WTC11 (cell line): ENCODE data around the gene RTKN2. TPM values are rescaled to one million over a fixed set of nuclear protein-coding genes. Genes with fewer than 3 reads are reported as not detected.

Source experiments
- ATAC-seq: fragments of 200-7000 bp; cut with Tn5 transposase; 2 replicates; pipeline ENCODE4 v1.10.0; 2021; ENCODE audit warnings: mild to moderate bottlenecking, moderate library complexity
- CTCF ChIA-PET: fragments of 300-600 bp; sonication (Branson Sonifier 250); formaldehyde crosslinking; loops from one replicate; lab custom pipeline; 2021; ENCODE audit warnings: antibody characterized with exemption; lab: Charles Lee
- POLR2A ChIA-PET: fragments of 350-600 bp; sonication (Branson Sonifier 250); formaldehyde crosslinking; loops from one replicate; lab custom pipeline; 2021; ENCODE audit warnings: antibody characterized with exemption; lab: Charles Lee
- DNase-seq: peaks from one replicate; pipeline ENCODE4 v3.0.0; 2021; ENCODE audit warnings: low spot score
- H3K27ac Mint-ChIP-seq: 2 replicates; pipeline ENCODE4 v1.8.0; 2021; ENCODE audit warnings: mixed read lengths
- H3K27me3 Mint-ChIP-seq: 2 replicates; pipeline ENCODE4 v1.8.0; 2021; ENCODE audit warnings: low read depth, mild to moderate bottlenecking, moderate library complexity, mixed read lengths
- H3K36me3 Mint-ChIP-seq: 2 replicates; pipeline ENCODE4 v1.8.0; 2021; ENCODE audit warnings: mixed read lengths
- H3K4me1 Mint-ChIP-seq: 2 replicates; pipeline ENCODE4 v1.8.0; 2022; ENCODE audit warnings: mixed read lengths
- H3K4me3 Mint-ChIP-seq: 2 replicates; pipeline ENCODE4 v1.8.0; 2021; ENCODE audit warnings: mild to moderate bottlenecking, moderate library complexity, mixed read lengths
- H3K9me3 Mint-ChIP-seq: 2 replicates; pipeline ENCODE4 v1.8.0; 2021; ENCODE audit warnings: mixed read lengths
- CDX4 ChIP-seq: fragments of 250-450 bp; sonication (Bioruptor Pico); IDR thresholded peaks from 2 replicates; pipeline ENCODE4 v1.9.0; 2021; ENCODE audit warnings: moderate library complexity, mild to moderate bottlenecking, inconsistent platforms, borderline replicate concordance
- EMX1 ChIP-seq: fragments of 250-450 bp; sonication (Bioruptor Pico); IDR thresholded peaks from 2 replicates; pipeline ENCODE4 v1.8.0; 2021; ENCODE audit warnings: mild to moderate bottlenecking
- ERG ChIP-seq: fragments of 250-450 bp; sonication (Bioruptor Pico); IDR thresholded peaks from 2 replicates; pipeline ENCODE4 v1.8.0; 2021; ENCODE audit warnings: mild to moderate bottlenecking
- ETV6 ChIP-seq: sonication (generic); formaldehyde crosslinking; IDR thresholded peaks from 2 replicates; pipeline ENCODE4 v1.8.1; 2022; ENCODE audit warnings: mild to moderate bottlenecking, missing genetic modification reagents
- FOXP1 ChIP-seq: sonication (generic); formaldehyde crosslinking; IDR thresholded peaks from 2 replicates; pipeline ENCODE4 v1.8.0; 2022; ENCODE audit warnings: missing genetic modification reagents, mild to moderate bottlenecking, moderate library complexity, borderline replicate concordance
- GABPB1 ChIP-seq: sonication (generic); formaldehyde crosslinking; IDR thresholded peaks from 2 replicates; pipeline ENCODE4 v1.8.1; 2023; ENCODE audit warnings: mild to moderate bottlenecking, missing genetic modification reagents
- HMGA2 ChIP-seq: fragments of 250-450 bp; sonication (Bioruptor Pico); IDR thresholded peaks from 2 replicates; pipeline ENCODE4 v1.4.0; 2021; ENCODE audit warnings: mild to moderate bottlenecking, moderate library complexity
- IRF2 ChIP-seq: sonication (generic); formaldehyde crosslinking; IDR thresholded peaks from 2 replicates; pipeline ENCODE4 v1.8.0; 2022; ENCODE audit warnings: low read depth, missing genetic modification reagents, borderline replicate concordance
- JUN ChIP-seq: sonication (generic); formaldehyde crosslinking; IDR thresholded peaks from 2 replicates; pipeline ENCODE4 v1.8.0; 2023; ENCODE audit warnings: mild to moderate bottlenecking, missing genetic modification reagents
- MAX ChIP-seq: sonication (generic); formaldehyde crosslinking; IDR thresholded peaks from 2 replicates; pipeline ENCODE4 v1.8.0; 2022; ENCODE audit warnings: mild to moderate bottlenecking, missing genetic modification reagents
- MXD4 ChIP-seq: fragments of 250-450 bp; sonication (Bioruptor Pico); IDR thresholded peaks from 2 replicates; pipeline ENCODE4 v1.8.0; 2021; ENCODE audit warnings: mild to moderate bottlenecking, moderate library complexity, borderline replicate concordance
- NFYB ChIP-seq: sonication (generic); formaldehyde crosslinking; conservative IDR thresholded peaks from 2 replicates; pipeline ENCODE4 v1.8.0; 2022; ENCODE audit warnings: low read depth, missing genetic modification reagents
- RELA ChIP-seq: sonication (generic); formaldehyde crosslinking; IDR thresholded peaks from 2 replicates; pipeline ENCODE4 v1.8.1; 2022; ENCODE audit warnings: missing genetic modification reagents, mild to moderate bottlenecking, borderline replicate concordance
- TCF7 ChIP-seq: sonication (generic); formaldehyde crosslinking; IDR thresholded peaks from 2 replicates; pipeline ENCODE4 v1.8.0; 2022; ENCODE audit warnings: mild to moderate bottlenecking, low read depth, missing genetic modification reagents, moderate library complexity
- TEAD1 ChIP-seq: sonication (generic); formaldehyde crosslinking; IDR thresholded peaks from 2 replicates; pipeline ENCODE4 v1.8.0; 2022; ENCODE audit warnings: mild to moderate bottlenecking, missing genetic modification reagents
- ZNF263 ChIP-seq: sonication (generic); formaldehyde crosslinking; IDR thresholded peaks from 2 replicates; pipeline ENCODE4 v1.8.1; 2022; ENCODE audit warnings: low read depth, mild to moderate bottlenecking, moderate library complexity, missing genetic modification reagents
- total RNA-seq: library from RNA; stranded (reverse); gene quantifications from 3 replicates; pipeline ENCODE4 v1.2.3, GENCODE V29; 2021
- TF ChIP-seq, protein P1 (sequence below): sonication (generic); formaldehyde crosslinking; IDR thresholded peaks from 2 replicates; pipeline ENCODE4 v1.8.1; 2023; ENCODE audit warnings: mild to moderate bottlenecking, missing genetic modification reagents, moderate library complexity
- TF ChIP-seq, protein P2 (sequence below): sonication (generic); formaldehyde crosslinking; IDR thresholded peaks from 2 replicates; pipeline ENCODE4 v1.8.1; 2023; ENCODE audit warnings: mild to moderate bottlenecking, missing genetic modification reagents
- TF ChIP-seq, protein P3 (sequence below): sonication (generic); formaldehyde crosslinking; conservative IDR thresholded peaks from 2 replicates; pipeline ENCODE4 v1.8.1; 2023; ENCODE audit warnings: mild to moderate bottlenecking, low read depth, missing genetic modification reagents, moderate library complexity

The RTKN2 gene
- total RNA-seq, 1 experiment from 2014 or later, result 20.5 TPM

- ATAC-seq (no peak), DNase-seq (no peak)
- POLR2A ChIA-PET, result no interaction called here
- Mint-ChIP-seq H3K4me1 (no peaks in the 10 kb centered on the region), H3K9me3 (0 out of 2 replicates have a peak, but pooled peaks cover 5% of the 10 kb centered on the region), H3K36me3 (no peaks in the 10 kb centered on the region), H3K4me3 (no peak overlapping the region), H3K27me3 (no peaks in the 10 kb centered on the region), H3K27ac (no peak overlapping the region)
- CTCF ChIA-PET, result no interaction called here
- TF ChIP-seq, protein P1, sequence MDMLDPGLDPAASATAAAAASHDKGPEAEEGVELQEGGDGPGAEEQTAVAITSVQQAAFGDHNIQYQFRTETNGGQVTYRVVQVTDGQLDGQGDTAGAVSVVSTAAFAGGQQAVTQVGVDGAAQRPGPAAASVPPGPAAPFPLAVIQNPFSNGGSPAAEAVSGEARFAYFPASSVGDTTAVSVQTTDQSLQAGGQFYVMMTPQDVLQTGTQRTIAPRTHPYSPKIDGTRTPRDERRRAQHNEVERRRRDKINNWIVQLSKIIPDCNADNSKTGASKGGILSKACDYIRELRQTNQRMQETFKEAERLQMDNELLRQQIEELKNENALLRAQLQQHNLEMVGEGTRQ (CRISPR knock-in tag), result no peak
These were observed 115.5 kb downstream of the RTKN2 start for GRCh38 chr10:62153191-62153590.

GRCh38 chr10:62149621-62150020, 119.0 kb downstream of the RTKN2 start:
- ChIA-PET POLR2A (no interaction called here), CTCF (no interaction called here)

More at GRCh38 chr10:62149621-62150020, 119.0 kb downstream of the RTKN2 start:
- Mint-ChIP-seq H3K4me3 (no peak overlapping the region), H3K9me3 (0 out of 2 replicates have a peak, but pooled peaks cover 5% of the 10 kb centered on the region), H3K36me3 (no peaks in the 10 kb centered on the region), H3K27me3 (no peaks in the 10 kb centered on the region), H3K4me1 (no peaks in the 10 kb centered on the region), H3K27ac (no peak overlapping the region)
- ATAC-seq (no peak), DNase-seq (no peak)
- TF ChIP-seq, protein P2, sequence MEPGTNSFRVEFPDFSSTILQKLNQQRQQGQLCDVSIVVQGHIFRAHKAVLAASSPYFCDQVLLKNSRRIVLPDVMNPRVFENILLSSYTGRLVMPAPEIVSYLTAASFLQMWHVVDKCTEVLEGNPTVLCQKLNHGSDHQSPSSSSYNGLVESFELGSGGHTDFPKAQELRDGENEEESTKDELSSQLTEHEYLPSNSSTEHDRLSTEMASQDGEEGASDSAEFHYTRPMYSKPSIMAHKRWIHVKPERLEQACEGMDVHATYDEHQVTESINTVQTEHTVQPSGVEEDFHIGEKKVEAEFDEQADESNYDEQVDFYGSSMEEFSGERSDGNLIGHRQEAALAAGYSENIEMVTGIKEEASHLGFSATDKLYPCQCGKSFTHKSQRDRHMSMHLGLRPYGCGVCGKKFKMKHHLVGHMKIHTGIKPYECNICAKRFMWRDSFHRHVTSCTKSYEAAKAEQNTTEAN (CRISPR knock-in tag), result no peak
- TF ChIP-seq JUN (CRISPR knock-in tag), result no peak
- no peak for TF ChIP-seq FOXP1 (CRISPR knock-in tag)
- TF ChIP-seq ETV6 (CRISPR knock-in tag), result no peak
- TF ChIP-seq NFYB (CRISPR knock-in tag), result no peak
- no peak for TF ChIP-seq RELA (CRISPR knock-in tag)
- no peak for TF ChIP-seq GABPB1 (CRISPR knock-in tag)
- TF ChIP-seq TCF7 (CRISPR knock-in tag), result no peak
- TF ChIP-seq IRF2 (CRISPR knock-in tag), result no peak
- no peak for TF ChIP-seq ERG (CRISPR knock-in tag)
- TF ChIP-seq MAX, result no peak
- TF ChIP-seq MXD4 (CRISPR knock-in tag), result no peak
- no peak for TF ChIP-seq ZNF263 (CRISPR knock-in tag)
- no peak for TF ChIP-seq EMX1 (CRISPR knock-in tag)
- TF ChIP-seq CDX4, result no peak
- no peak for TF ChIP-seq TEAD1 (CRISPR knock-in tag)
- TF ChIP-seq, protein P1 (CRISPR knock-in tag), result no peak
- TF ChIP-seq HMGA2 (CRISPR knock-in tag), result no peak
- TF ChIP-seq, protein P3, sequence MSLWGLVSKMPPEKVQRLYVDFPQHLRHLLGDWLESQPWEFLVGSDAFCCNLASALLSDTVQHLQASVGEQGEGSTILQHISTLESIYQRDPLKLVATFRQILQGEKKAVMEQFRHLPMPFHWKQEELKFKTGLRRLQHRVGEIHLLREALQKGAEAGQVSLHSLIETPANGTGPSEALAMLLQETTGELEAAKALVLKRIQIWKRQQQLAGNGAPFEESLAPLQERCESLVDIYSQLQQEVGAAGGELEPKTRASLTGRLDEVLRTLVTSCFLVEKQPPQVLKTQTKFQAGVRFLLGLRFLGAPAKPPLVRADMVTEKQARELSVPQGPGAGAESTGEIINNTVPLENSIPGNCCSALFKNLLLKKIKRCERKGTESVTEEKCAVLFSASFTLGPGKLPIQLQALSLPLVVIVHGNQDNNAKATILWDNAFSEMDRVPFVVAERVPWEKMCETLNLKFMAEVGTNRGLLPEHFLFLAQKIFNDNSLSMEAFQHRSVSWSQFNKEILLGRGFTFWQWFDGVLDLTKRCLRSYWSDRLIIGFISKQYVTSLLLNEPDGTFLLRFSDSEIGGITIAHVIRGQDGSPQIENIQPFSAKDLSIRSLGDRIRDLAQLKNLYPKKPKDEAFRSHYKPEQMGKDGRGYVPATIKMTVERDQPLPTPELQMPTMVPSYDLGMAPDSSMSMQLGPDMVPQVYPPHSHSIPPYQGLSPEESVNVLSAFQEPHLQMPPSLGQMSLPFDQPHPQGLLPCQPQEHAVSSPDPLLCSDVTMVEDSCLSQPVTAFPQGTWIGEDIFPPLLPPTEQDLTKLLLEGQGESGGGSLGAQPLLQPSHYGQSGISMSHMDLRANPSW (CRISPR knock-in tag), result no peak
